Measurements from ENCODE around the gene NECTIN3.

DNA sequence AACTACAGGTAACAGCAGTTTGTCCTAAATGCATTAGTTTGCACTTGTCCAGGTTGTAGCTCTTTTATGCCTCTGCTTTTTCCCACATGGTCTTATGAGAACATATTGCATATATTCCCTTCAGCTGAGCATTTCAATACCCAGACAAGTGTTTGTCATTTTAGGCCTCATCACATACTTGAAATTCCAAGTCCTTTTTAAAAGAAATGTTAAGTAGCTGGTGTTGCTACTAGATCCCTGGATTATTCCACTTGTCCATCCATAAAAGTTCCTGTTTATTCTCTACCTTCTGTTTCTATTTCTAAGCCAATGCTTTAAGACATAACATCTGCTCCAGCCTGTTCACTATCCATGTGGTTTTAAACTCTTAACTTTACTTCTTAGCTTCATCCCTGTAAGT, 128.4 kb downstream of the NECTIN3 start:
- TF ChIP-seq, protein P1, sequence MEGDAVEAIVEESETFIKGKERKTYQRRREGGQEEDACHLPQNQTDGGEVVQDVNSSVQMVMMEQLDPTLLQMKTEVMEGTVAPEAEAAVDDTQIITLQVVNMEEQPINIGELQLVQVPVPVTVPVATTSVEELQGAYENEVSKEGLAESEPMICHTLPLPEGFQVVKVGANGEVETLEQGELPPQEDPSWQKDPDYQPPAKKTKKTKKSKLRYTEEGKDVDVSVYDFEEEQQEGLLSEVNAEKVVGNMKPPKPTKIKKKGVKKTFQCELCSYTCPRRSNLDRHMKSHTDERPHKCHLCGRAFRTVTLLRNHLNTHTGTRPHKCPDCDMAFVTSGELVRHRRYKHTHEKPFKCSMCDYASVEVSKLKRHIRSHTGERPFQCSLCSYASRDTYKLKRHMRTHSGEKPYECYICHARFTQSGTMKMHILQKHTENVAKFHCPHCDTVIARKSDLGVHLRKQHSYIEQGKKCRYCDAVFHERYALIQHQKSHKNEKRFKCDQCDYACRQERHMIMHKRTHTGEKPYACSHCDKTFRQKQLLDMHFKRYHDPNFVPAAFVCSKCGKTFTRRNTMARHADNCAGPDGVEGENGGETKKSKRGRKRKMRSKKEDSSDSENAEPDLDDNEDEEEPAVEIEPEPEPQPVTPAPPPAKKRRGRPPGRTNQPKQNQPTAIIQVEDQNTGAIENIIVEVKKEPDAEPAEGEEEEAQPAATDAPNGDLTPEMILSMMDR (IDR thresholded peaks at IDR 0.05): no peak
- TF ChIP-seq POLR2A (IDR thresholded peaks at IDR 0.05): no peak
